Head of caudate nucleus (tissue), 42 donors: ENCODE results near the gene TNFAIP2.

Experiments
- DNase-seq, 42 donors: peaks; one replicate each; pipeline versions ENCODE4 v3.0.0 to v3.0.0-alpha.2; 2020 to 2021; ENCODE audit warnings: mixed read lengths in 7 of 42
- intact Hi-C: fragments of 100-400 bp; cut with DNase I; formaldehyde crosslinking; loops from one replicate; pipeline ENCODE4 v1.15.0; 2022

The TNFAIP2 gene

DNA sequence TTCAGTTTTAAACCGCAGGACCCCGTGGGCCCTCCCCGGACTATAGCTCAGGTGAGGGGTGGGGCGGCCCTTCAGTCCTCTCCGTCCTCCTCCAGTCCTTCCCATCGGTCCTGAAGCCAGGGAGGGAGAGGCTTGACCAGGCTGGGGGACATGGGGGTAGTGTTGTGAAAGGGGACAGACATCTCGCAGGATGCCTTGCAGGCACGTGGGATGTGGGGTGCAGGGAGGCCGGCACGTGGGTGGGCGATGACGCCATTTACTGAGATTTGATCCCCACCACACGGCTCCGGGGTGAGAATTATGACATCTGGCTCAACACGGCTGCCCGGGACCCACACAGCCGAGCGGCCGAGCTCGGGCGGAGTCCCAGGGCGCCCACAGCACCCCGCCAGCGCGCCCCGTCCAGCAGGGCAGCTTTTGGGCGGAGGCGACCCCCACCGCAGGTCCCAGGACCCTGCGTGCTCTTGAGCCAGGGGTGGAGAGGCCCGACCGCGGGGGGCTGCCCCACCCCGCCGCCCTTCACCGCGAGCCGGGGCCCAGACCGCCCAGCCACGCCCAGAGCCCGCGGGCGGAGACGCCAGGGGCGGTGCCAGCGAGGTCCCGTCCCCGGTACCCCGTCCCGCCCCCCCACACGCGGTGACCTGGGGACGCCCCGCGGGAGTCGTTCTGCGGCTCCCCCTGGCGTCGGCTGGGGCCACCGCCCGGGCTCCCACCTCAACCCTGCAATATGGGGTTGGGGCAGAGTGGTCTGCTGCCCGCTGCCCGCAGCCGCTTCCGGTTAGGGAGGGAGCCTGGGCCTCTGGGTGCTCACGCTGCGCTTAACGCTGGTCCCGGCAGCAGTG lies 32.0 kb upstream of the TNFAIP2 start:
- intact Hi-C loops = no loop called here
- peak in 18 of 42 donors; percentile 15 to 66 (median 36) for DNase-seq

GRCh38 chr14:103091883-103092222 lies 31.4 kb upstream of the TNFAIP2 start:
- no peak for DNase-seq
- intact Hi-C loops = no loop called here

- intact Hi-C loops = no loop called here
- no peak for DNase-seq
Observed at GRCh38 chr14:103093856-103094405, 29.3 kb upstream of the TNFAIP2 start.

DNA sequence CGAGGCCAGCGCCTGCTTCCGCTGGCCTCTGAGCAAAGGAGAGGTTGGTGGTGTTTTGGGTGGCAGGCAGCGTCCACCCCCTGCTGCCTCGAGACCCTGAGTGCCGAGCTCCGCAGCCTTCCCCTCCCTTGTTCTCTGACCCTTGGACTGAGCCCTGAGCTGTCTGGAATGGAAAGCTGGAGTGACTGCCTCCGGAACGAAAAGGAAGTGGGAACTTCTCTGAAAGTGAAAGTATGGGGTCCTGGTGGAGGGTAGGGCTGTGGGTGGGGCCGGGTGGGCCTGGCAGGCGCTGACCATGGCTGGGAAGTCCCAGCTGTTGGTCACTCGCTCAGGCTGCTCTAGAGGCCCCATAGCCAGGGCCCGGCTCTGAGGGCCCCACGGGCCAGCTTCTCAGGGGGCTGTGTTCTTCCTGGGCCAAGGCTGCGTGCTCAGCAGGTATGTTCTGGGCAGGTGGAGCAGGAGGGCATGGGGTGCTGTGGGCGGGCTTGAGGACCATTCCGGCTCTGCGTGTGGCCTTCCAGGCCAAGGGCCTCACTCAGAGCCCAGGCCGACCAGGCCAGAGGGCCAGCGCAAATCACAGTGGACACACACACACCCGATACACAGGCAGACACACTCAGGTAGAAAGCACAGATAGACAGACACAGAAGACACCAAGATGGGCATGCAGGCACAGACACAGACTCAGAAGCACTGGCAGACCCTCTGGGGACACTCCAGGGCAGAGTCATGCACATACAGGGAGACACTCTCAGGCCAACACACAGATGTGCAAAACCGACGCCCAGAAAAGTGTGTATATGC lies 28.7 kb upstream of the TNFAIP2 start, which contains the start of gene EXOC3L4:
TSS of gene EXOC3L4 (plus strand) at position 320 of the 804 bp plus-strand sequence. CDS start 5,495 bp downstream, outside the sequence.
- intact Hi-C loops = no loop called here
- no peak for DNase-seq

DNA sequence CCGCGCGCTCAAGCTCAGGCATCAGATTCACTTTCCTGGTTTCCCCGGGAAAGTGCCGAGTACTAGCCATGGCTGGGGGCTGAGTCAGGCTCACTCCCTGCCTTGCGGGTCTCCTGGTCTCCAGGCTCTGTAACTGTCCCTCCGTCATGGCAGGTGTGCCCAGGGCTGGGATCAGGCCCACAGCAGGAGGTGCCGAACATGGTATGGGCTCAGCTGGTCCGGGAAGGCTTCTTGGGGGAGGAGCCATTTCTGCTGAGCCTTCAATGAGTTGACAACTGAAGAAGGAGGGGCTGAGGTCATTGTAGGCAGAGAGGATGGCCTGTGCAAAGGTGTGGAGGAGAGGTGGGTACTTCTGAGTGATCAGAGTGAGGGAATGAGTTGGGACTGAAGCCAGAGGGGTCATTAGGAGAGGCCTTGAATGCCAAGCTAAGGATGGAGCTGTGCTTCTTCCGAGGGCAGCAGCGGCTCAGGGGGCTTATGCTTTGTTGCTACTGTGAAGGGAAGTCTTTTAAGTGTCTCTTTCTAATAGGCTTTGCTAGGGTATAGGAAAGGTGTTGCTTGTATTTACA lies 28.0 kb upstream of the TNFAIP2 start:
- no peak for DNase-seq
- intact Hi-C loops = no loop called here

DNA sequence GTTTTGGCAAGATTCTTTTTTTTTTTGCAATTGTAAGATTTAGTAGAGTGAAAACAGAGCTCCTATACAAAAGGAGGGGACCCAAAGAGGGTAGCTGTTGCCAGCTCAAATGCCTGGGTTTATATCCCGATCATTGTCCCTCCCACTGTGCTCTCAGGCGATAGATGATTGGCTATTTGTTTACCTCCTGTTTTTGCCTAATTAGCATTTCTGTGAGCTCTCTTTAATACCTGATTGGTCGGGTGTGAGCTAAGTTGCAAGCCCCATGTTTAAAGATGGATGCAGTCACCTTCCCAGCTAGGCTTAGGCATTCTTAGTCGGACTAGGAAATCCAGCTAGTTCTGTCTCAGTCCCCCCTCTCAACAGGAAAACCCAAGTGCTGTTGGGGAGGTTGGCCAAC lies 26.9 kb upstream of the TNFAIP2 start:
- no peak for DNase-seq
- intact Hi-C loops = no loop called here

- no peak for DNase-seq
- intact Hi-C loops = no loop called here
Observed at GRCh38 chr14:103097244-103097993, 25.8 kb upstream of the TNFAIP2 start.

- intact Hi-C loops = no loop called here
Observed at GRCh38 chr14:103097994-103098957, 25.0 kb upstream of the TNFAIP2 start.

GRCh38 chr14:103099081-103099732 lies 24.1 kb upstream of the TNFAIP2 start:
- no peak for DNase-seq
- intact Hi-C loops = no loop called here

More at GRCh38 chr14:103097994-103098957, 25.0 kb upstream of the TNFAIP2 start:
- DNase-seq = no peak

GRCh38 chr14:103099733-103100280 lies 23.5 kb upstream of the TNFAIP2 start:
- intact Hi-C loops = loop anchor here (10.0 kb wide), 1 partner anchor 85 kb away; no protein-coding TSS in a partner anchor
- no peak for DNase-seq

- intact Hi-C loops = loop anchor here (10.0 kb wide), 1 partner anchor 84 kb away; no protein-coding TSS in a partner anchor
- DNase-seq = no peak
Observed at GRCh38 chr14:103100281-103101121, 22.8 kb upstream of the TNFAIP2 start.

- intact Hi-C loops = loop anchor here (10.0 kb wide), 1 partner anchor 83 kb away; no protein-coding TSS in a partner anchor
- DNase-seq = no peak
Observed at GRCh38 chr14:103101257-103101962, 21.9 kb upstream of the TNFAIP2 start.

- DNase-seq = no peak
Observed at GRCh38 chr14:103101963-103102688, 21.1 kb upstream of the TNFAIP2 start.

DNA sequence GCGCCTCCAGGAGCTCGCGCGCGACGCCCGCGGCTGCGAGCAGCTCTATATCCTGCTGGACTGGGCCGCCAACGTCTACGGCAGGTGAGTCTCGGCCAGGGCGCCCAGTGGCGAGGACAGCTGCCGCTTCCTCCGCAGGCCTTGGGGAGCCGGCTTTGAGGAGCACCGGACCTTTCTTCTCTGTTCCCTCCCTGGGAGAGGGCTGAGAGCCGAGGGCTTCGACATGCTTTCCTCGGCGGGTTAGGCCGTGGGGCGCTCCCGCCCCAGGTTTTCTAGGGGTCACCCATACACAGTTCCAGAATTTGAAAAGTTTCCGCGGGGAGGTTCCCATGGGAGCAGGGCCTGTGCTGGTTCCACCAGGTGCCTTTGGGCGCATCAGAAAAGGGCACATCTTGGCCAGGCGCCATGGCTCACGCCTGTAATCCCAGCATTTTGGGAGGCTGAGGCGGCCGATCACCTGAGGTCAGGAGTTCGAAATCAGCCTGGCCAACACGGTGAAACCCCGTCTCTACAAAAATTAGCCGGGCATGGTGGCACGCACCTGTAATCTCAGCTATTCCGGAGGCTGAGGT lies 20.5 kb upstream of the TNFAIP2 start:
- intact Hi-C loops = loop anchor here (10.0 kb wide), 1 partner anchor 82 kb away; no protein-coding TSS in a partner anchor
- no peak for DNase-seq

More at GRCh38 chr14:103101963-103102688, 21.1 kb upstream of the TNFAIP2 start:
- intact Hi-C loops = loop anchor here (10.0 kb wide), 1 partner anchor 83 kb away; no protein-coding TSS in a partner anchor
